H1 (cell line): ENCODE measurements around the gene NDUFAF8. TPM values are rescaled to one million over a fixed set of nuclear protein-coding genes. Genes with fewer than 3 reads are reported as not detected.

Experiments used
- CTCF ChIA-PET: fragments of 300-600 bp; sonication (Branson Sonifier 250); formaldehyde crosslinking; loops from one replicate; lab custom pipeline; 2021; ENCODE audit not compliant: partially characterized antibody; lab: Charles Lee
- POLR2A ChIA-PET: fragments of 300-600 bp; sonication (Branson Sonifier 250); formaldehyde crosslinking; loops from one replicate; lab custom pipeline; 2021; ENCODE audit warnings: inconsistent platforms; ENCODE audit not compliant: partially characterized antibody; lab: Charles Lee
- DNase-seq, 2 experiments: peaks; one replicate each; pipeline versions ENCODE4 v3.0.0 to v3.0.0-alpha.2; 2010 to 2022; ENCODE audit warnings: low spot score in 2 of 2, low read depth in 1 of 2, mixed read lengths in 1 of 2
- FAIRE-seq: peaks from 2 replicates; lab custom pipeline; 2011; peaks lifted over from hg19 to GRCh38; lab: Jason Lieb, UNC
- H2AFZ ChIP-seq: 2 replicates; pipeline ENCODE4 v1.8.1; 2012; ENCODE audit warnings: low read length, inconsistent platforms
- H2AK5ac ChIP-seq: 2 replicates; pipeline ENCODE4 v1.6.1; 2013; ENCODE audit warnings: low read depth, low read length
- H2BK120ac ChIP-seq: replicated peaks from 2 replicates; pipeline ENCODE3; 2013; ENCODE audit warnings: low read depth, low read length, inconsistent platforms
- H2BK12ac ChIP-seq: 2 replicates; pipeline ENCODE4 v1.6.1; 2013; ENCODE audit warnings: low read depth, low read length
- H2BK15ac ChIP-seq: 2 replicates; pipeline ENCODE4 v1.6.1; 2013; ENCODE audit warnings: low read length
- H2BK20ac ChIP-seq: 2 replicates; pipeline ENCODE4 v1.6.1; 2013; ENCODE audit warnings: low read length
- H2BK5ac ChIP-seq: 2 replicates; pipeline ENCODE4 v1.6.1; 2013; ENCODE audit warnings: low read depth, low read length
- H3K14ac ChIP-seq: 2 replicates; pipeline ENCODE4 v1.6.1; 2013; ENCODE audit warnings: inconsistent platforms; ENCODE audit not compliant: insufficient read length
- H3K18ac ChIP-seq: 2 replicates; pipeline ENCODE4 v1.6.1; 2013; ENCODE audit warnings: low read length; ENCODE audit errors: extremely low read depth
- H3K23ac ChIP-seq: 2 replicates; pipeline ENCODE4 v1.6.1; 2013; ENCODE audit warnings: inconsistent platforms; ENCODE audit not compliant: insufficient read length
- H3K23me2 ChIP-seq: 2 replicates; pipeline ENCODE4 v1.6.1; 2013; ENCODE audit warnings: low read depth, low read length
- H3K27ac ChIP-seq: 2 replicates; pipeline ENCODE4 v1.6.1; 2011; ENCODE audit warnings: low read depth, low read length, inconsistent platforms
- H3K27me3 ChIP-seq, 4 experiments: replicated peaks in 1 of 4; 1 replicate in 1 of 4; 2 replicates in 3 of 4; pipeline versions ENCODE4 v1.6.1 to v1.8.1; 2011 to 2013; ENCODE audit warnings: low read length in 3 of 4, mild to moderate bottlenecking in 3 of 4, inconsistent platforms in 2 of 4, mixed read lengths in 2 of 4, moderate library complexity in 1 of 4; ENCODE audit not compliant: control insufficient read depth in 3 of 4, insufficient read depth in 3 of 4; ENCODE audit errors: extremely low read depth in 1 of 4
- H3K36me3 ChIP-seq, 4 experiments: 2 replicates each; pipeline versions ENCODE4 v1.6.1 to v1.8.1; 2011 to 2013; ENCODE audit warnings: mild to moderate bottlenecking in 4 of 4, low read length in 3 of 4, moderate library complexity in 2 of 4, control low read depth in 1 of 4, inconsistent platforms in 1 of 4; ENCODE audit not compliant: insufficient read depth in 4 of 4, control insufficient read depth in 2 of 4
- H3K4ac ChIP-seq: replicated peaks from 2 replicates; pipeline ENCODE3; 2013; ENCODE audit warnings: low read length, low read depth, mixed read lengths, inconsistent platforms; ENCODE audit not compliant: insufficient read length
- H3K4me1 ChIP-seq, 4 experiments: replicated peaks in 1 of 4; 1 replicate in 1 of 4; 2 replicates in 3 of 4; pipeline versions ENCODE4 v1.6.1 to v1.8.1; 2011 to 2013; ENCODE audit warnings: low read length in 3 of 4, inconsistent platforms in 2 of 4, mixed read lengths in 1 of 4; ENCODE audit not compliant: insufficient read depth in 4 of 4, control insufficient read depth in 3 of 4
- H3K4me2 ChIP-seq, 2 experiments: 2 replicates each; pipeline versions ENCODE4 v1.6.1 to v1.8.1; 2011 to 2013; ENCODE audit warnings: low read depth in 2 of 2, low read length in 2 of 2, control low read depth in 1 of 2, inconsistent platforms in 1 of 2, mild to moderate bottlenecking in 1 of 2; ENCODE audit not compliant: insufficient read depth in 1 of 2
- H3K4me3 ChIP-seq, 4 experiments: fragments of 200-600, 300-600 bp in 1 of 4; sonication (generic), shearing (Covaris generic), sonication (Bioruptor Twin) in 1 of 4; 2 replicates each; pipeline versions ENCODE4 v1.5.1 to v1.8.1; 2011 to 2016; ENCODE audit warnings: low read length in 4 of 4, low read depth in 3 of 4, control low read depth in 2 of 4, inconsistent platforms in 2 of 4, mild to moderate bottlenecking in 2 of 4, mixed read lengths in 1 of 4, moderate library complexity in 1 of 4; ENCODE audit not compliant: insufficient read depth in 2 of 4; ENCODE audit errors: extremely low read depth in 1 of 4
- H3K56ac ChIP-seq: replicated peaks from 2 replicates; pipeline ENCODE3; 2013; ENCODE audit warnings: low read depth, mild to moderate bottlenecking, mixed read lengths, low read length, inconsistent platforms; ENCODE audit not compliant: insufficient read length
- H3K79me1 ChIP-seq: 2 replicates; pipeline ENCODE4 v1.6.1; 2013; ENCODE audit warnings: low read depth, low read length, control low read depth
- H3K79me2 ChIP-seq, 2 experiments: 2 replicates each; pipeline versions ENCODE4 v1.6.1 to v1.8.1; 2012 to 2013; ENCODE audit warnings: low read length in 2 of 2, mild to moderate bottlenecking in 2 of 2, inconsistent platforms in 1 of 2; ENCODE audit not compliant: insufficient read depth in 2 of 2, control insufficient read depth in 1 of 2
- H3K9ac ChIP-seq, 4 experiments: replicated peaks in 1 of 4; 1 replicate in 1 of 4; 2 replicates in 3 of 4; pipeline versions ENCODE4 v1.6.1 to v1.8.1; 2011 to 2013; ENCODE audit warnings: low read depth in 3 of 4, low read length in 3 of 4, control low read depth in 2 of 4, mild to moderate bottlenecking in 2 of 4, moderate library complexity in 2 of 4, inconsistent platforms in 1 of 4; ENCODE audit errors: extremely low read depth in 1 of 4
- H3K9me3 ChIP-seq, 2 experiments: 2 replicates each; pipeline versions ENCODE4 v1.6.1 to v1.8.1; 2012 to 2013; ENCODE audit warnings: mild to moderate bottlenecking in 2 of 2, moderate library complexity in 2 of 2, control low read depth in 1 of 2, inconsistent platforms in 1 of 2, low read depth in 1 of 2, low read length in 1 of 2, mixed read lengths in 1 of 2; ENCODE audit not compliant: insufficient read depth in 2 of 2
- H4K20me1 ChIP-seq, 2 experiments: replicated peaks in 1 of 2; 2 replicates each; pipeline versions ENCODE3 to v1.8.1; 2011 to 2013; ENCODE audit warnings: inconsistent platforms in 2 of 2, low read length in 2 of 2, mild to moderate bottlenecking in 1 of 2; ENCODE audit not compliant: insufficient read depth in 2 of 2, control insufficient read depth in 1 of 2
- H4K5ac ChIP-seq: 2 replicates; pipeline ENCODE4 v1.6.1; 2013; ENCODE audit warnings: low read length, low read depth, mixed read lengths, inconsistent platforms; ENCODE audit not compliant: insufficient read length
- H4K8ac ChIP-seq: 2 replicates; pipeline ENCODE4 v1.8.0; 2013; ENCODE audit warnings: mild to moderate bottlenecking, moderate library complexity, low read length, inconsistent platforms; ENCODE audit not compliant: insufficient read depth; ENCODE audit errors: extremely low read depth
- H4K91ac ChIP-seq: replicated peaks from 2 replicates; pipeline ENCODE3; 2013; ENCODE audit warnings: low read length, mixed read lengths, inconsistent platforms; ENCODE audit not compliant: insufficient read length
- CHD1 ChIP-seq: IDR thresholded peaks from 2 replicates; pipeline ENCODE4 v1.6.1; 2012; ENCODE audit warnings: low read depth, low read length, improper control_type of control experiment
- CTCF ChIP-seq, 3 experiments: IDR thresholded peaks; 1 replicate in 2 of 3; 2 replicates in 1 of 3; pipeline versions ENCODE4 v1.5.1 to v1.6.1; 2011; ENCODE audit warnings: low read length in 3 of 3, mild to moderate bottlenecking in 3 of 3, inconsistent platforms in 2 of 3, low read depth in 1 of 3, moderate library complexity in 1 of 3; ENCODE audit not compliant: insufficient read depth in 1 of 3; ENCODE audit errors: control extremely low read depth in 1 of 3
- KDM4A ChIP-seq: IDR thresholded peaks from one replicate; pipeline ENCODE4 v1.7.1; 2012; ENCODE audit warnings: low read depth, mild to moderate bottlenecking, moderate library complexity, low read length, inconsistent platforms; ENCODE audit not compliant: severe bottlenecking
- PHF8 ChIP-seq: fragments of 200-600 bp; sonication (generic); conservative IDR thresholded peaks from 2 replicates; pipeline ENCODE4 v1.7.1; 2012; ENCODE audit warnings: low read depth, mild to moderate bottlenecking, inconsistent platforms, low read length, moderate library complexity
- POLR2A ChIP-seq, 2 experiments: IDR thresholded peaks; 1 replicate in 1 of 2; 2 replicates in 1 of 2; pipeline ENCODE4 v1.6.1; 2011; ENCODE audit warnings: low read depth in 2 of 2, low read length in 2 of 2, mild to moderate bottlenecking in 2 of 2; ENCODE audit errors: control extremely low read depth in 1 of 2
- SP2 ChIP-seq: IDR thresholded peaks from 2 replicates; pipeline ENCODE4 v1.6.1; 2012; ENCODE audit warnings: mild to moderate bottlenecking, low read length, inconsistent platforms
- TEAD4 ChIP-seq: IDR thresholded peaks from 2 replicates; pipeline ENCODE4 v1.6.1; 2012; ENCODE audit warnings: low read depth, low read length, inconsistent platforms, mixed read lengths
- WGBS, 2 experiments: shearing (Covaris generic) in 1 of 2; methylation state at CpG; one replicate each; pipeline versions ENCODE4 v1.1.6 to v1.1.7; 2013 to 2015; ENCODE audit warnings: low lambda C conversion rate in 2 of 2, mixed read lengths in 2 of 2, inconsistent platforms in 1 of 2, low coverage in 1 of 2, missing lambda C conversion rate in 1 of 2; ENCODE audit not compliant: insufficient replicate concordance in 2 of 2, insufficient coverage in 1 of 2, insufficient read length in 1 of 2; ENCODE audit errors: extremely low coverage in 1 of 2, missing lambda C conversion rate in 1 of 2; 5-methylcytosine and 5-hydroxymethylcytosine counted together
- polyA plus RNA-seq, 7 experiments: library from polyadenylated mRNA; depleted of rRNA in 3 of 7; stranded (reverse) in 5 of 7; unstranded in 2 of 7; fragments of >200 nt in 5 of 7; fragments of 200-250 nt in 2 of 7; gene quantifications; 1 replicate in 5 of 7; 2 replicates in 1 of 7; 4 replicates in 1 of 7; pipeline versions ENCODE4 v1.2.1 to v1.2.3, GENCODE V29; 2011 to 2013; ENCODE audit warnings: missing spikeins in 2 of 7, mixed read lengths in 2 of 7
- total RNA-seq: library from RNA; stranded (reverse); fragmentation: NEBNext Ultra II Directional; extraction: Animal tissue kit (Norgen Biotek cat#: 25700); gene quantifications from 2 replicates; pipeline ENCODE4 v1.2.1, GENCODE V29; 2021

NDUFAF8 gene
- total and polyA plus RNA-seq, 2 of the 8 experiments (the other 6 are each of a cell fraction or from before 2014, with no cell fraction given): 48.9 to 91.1 TPM

GRCh38 chr17:81199482-81199830, 39.7 kb upstream of the NDUFAF8 start:
- no peak overlapping the region for H4K8ac ChIP-seq
- H3K4me1 ChIP-seq: no peaks in the 10 kb centered on the region; a peak in 1 of 7 replicates
- H3K23me2 ChIP-seq: no peaks in the 10 kb centered on the region
- no peaks in the 10 kb centered on the region for H3K79me2 ChIP-seq
- H2BK15ac ChIP-seq: no peak overlapping the region
- FAIRE-seq: no peak
- no peaks in the 10 kb centered on the region for H3K79me1 ChIP-seq
- H3K27ac ChIP-seq: no peak overlapping the region
- H2AFZ ChIP-seq: no peak overlapping the region
- ChIA-PET POLR2A (interaction anchor here (1.3 to 1.5 kb wide), 2 partner anchors 23 to 31 kb away, joined by 3 read pairs; partner anchors contain the start of gene CEP131), CTCF (interaction anchor here (0.9 to 3.0 kb wide), 4 partner anchors 9 to 79 kb away, joined by 3 to 25 read pairs (median 11); no protein-coding TSS in a partner anchor)
- no peak overlapping the region for H2AK5ac ChIP-seq
- H4K20me1 ChIP-seq: peaks cover 0 to 6% of the 10 kb centered on the region in 2 experiments
- H3K4me3 ChIP-seq: no peak overlapping the region
- H3K56ac ChIP-seq: no peak overlapping the region
- no peak overlapping the region for H2BK12ac ChIP-seq
- H3K23ac ChIP-seq: no peak overlapping the region
- H3K4me2 ChIP-seq: no peak overlapping the region
- H3K14ac ChIP-seq: no peak overlapping the region
- no peak overlapping the region for H2BK5ac ChIP-seq
- H2BK120ac ChIP-seq: no peak overlapping the region
- no peaks in the 10 kb centered on the region for H3K9me3 ChIP-seq
- no peak overlapping the region for H3K9ac ChIP-seq
- TF ChIP-seq CHD1 (no peak), TEAD4 (no peak), SP2 (no peak), POLR2A (IDR thresholded peaks at IDR 0.05; ENCODE audit: control extremely low read depth in 1 of 2, low read depth in 2 of 2, low read length in 2 of 2) (no peak), PHF8 (no peak), CTCF (IDR thresholded peaks at IDR 0.05; ENCODE audit: control extremely low read depth in 1 of 3, insufficient read depth in 1 of 3, low read depth in 1 of 3, low read length in 3 of 3) (no peak), KDM4A (no peak)
- no peak overlapping the region for H3K18ac ChIP-seq
- H3K36me3 ChIP-seq: peaks cover 2 to 23% (median 5%) of the 10 kb centered on the region in 4 experiments; a peak in 3 of 8 replicates
- H4K91ac ChIP-seq: no peak overlapping the region
- no peak overlapping the region for H4K5ac ChIP-seq
- H3K27me3 ChIP-seq: no peaks in the 10 kb centered on the region
- WGBS, 2 experiments: 92% methylated on average over 18 of the region's 18 CpGs; no CpG with 5 or more reads in 1 of the 2 experiments
- H2BK20ac ChIP-seq: no peak overlapping the region
- DNase-seq: no peak
- no peak overlapping the region for H3K4ac ChIP-seq
